Measurements from ENCODE around the gene DEGS1.

GRCh38 chr1:224199679-224200078, 16.6 kb downstream of the DEGS1 start:
- TF ChIP-seq CTCF (conservative IDR thresholded peaks at IDR 0.05), result no peak
- TF ChIP-seq EZH2 (IDR thresholded peaks at IDR 0.05; ENCODE audit: low read depth), result no peak
